ENCODE measurements around the gene CSPG4.
"Not testable (repeated sequence)": the region's sequence is repeated elsewhere in the genome, so short reads cannot be mapped to it uniquely, and the experiment has no call there.

Gene CSPG4

DNA sequence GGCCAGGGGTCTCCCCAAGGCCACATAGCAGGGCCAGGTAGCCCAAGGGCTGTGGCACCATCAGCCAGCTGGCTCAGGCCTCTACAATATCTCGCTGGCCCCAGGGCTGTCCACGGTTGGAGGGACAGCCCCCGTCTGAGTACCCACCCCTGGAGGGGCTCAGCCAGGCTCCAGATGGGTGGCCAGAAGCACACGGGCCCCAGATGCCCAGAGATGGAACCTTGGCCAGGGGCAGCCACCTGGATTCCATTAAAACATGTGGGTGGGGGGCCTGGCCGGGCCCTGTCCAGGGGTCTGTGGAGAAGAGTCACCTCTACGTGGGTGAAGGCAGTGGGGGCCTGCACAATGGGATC lies 8.4 kb downstream of the CSPG4 start:
- no peak for DNase-seq

DNA sequence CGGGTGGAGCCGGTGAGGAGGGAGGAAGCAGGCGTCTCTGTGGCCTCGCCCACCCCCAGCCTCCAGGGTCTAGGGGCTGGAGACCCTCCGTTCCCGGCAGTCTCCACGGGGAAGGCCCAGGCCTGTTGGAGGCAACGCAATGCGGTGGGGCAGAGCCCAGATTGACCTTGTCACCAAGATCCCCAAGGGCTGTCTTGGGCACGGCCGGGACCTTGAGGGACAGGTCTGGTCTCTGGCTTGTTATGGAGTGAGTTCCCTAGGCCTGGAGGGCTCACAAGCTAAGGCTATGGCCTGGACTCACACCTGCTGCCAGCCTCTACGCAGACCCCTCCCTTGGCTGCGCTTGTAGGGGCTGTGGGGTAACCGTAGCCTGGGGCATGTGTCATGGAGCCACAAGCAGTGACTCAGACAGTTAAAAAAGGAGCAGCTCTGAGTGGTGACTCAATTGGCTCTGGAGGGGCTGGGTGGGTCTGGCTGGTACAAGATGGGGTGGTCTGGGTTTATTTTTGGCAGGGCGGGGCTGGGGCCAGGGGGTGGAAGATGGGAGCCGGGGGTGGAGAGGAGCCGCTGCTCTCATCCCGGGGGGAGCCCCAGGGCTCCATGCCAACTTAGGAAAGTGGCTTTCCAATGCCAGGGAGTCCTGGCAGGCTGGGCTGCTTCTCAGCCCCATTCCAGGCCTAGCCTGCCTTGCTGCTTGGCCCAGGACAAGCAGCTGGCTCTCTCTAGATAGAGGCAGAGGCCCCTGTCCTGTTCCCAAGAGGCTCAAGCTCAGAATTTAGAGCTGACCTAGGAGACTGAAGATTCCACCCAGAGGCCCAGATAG lies 9.0 kb downstream of the CSPG4 start:
- DNase-seq: not testable (repeated sequence)

DNA sequence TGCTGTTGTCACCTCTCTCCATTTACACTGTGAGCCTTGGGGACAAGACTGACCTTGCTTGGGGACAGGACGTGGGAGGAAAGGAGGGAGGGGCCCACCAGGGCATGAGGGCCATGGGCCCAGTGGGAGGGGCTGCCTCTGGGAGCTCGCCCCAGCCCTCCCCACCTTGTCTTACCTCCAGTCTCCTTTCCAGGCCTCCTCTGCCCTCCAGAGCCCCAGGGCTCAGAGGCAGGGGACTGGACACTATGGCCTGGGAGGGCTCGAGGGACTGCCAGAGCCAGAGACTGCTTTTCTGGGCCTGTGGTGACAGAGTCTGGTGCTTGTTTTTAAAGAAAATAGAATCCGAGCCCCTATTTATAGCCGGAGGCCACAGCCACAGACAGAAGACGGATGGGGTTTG lies 10.2 kb downstream of the CSPG4 start:
- DNase-seq: no peak

DNA sequence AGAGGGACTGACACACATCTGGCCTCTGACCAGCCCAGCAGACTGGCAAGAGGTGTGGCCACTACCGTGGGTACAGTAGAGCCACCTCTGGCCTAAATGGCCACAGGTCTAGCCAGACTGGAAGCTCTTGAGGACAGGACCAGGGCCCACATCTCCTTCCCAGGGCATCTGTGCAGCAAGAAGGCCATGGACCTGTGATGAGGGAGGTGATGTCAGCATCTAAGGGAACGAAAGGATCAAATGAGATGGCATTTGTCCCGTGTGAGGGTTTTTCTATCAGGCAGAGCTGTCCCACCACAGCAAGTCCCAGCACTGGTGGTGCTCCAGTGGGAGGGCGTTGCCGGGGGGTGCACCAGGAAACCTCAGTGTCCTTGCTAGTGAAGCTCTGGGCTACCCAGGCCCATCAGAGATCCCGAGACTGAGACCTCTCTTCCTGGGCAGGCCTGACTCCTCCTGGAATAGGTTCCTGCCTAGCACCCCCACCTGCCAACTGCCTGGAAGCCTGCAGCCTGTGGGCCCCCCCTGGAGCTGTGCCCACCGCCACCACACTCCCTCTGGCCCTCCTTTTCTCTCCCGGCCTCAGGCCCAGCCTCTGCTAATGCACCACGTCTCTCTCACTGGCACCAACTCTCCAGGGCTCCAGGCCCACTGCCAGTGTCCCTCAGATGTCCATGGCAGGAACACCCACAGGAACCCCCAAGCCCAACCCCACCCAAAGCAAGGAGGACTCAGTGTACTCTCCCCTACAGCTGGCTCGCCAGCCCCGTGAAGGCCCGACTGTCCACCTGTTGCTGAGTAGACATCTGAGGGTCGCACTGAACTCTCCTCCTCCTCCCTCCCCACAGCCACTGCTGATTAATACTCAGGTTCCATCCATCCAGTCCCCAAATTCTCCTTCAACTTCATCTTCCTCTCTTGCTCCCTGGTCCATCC lies 11.3 kb downstream of the CSPG4 start:
- DNase-seq: not testable (repeated sequence)

DNA sequence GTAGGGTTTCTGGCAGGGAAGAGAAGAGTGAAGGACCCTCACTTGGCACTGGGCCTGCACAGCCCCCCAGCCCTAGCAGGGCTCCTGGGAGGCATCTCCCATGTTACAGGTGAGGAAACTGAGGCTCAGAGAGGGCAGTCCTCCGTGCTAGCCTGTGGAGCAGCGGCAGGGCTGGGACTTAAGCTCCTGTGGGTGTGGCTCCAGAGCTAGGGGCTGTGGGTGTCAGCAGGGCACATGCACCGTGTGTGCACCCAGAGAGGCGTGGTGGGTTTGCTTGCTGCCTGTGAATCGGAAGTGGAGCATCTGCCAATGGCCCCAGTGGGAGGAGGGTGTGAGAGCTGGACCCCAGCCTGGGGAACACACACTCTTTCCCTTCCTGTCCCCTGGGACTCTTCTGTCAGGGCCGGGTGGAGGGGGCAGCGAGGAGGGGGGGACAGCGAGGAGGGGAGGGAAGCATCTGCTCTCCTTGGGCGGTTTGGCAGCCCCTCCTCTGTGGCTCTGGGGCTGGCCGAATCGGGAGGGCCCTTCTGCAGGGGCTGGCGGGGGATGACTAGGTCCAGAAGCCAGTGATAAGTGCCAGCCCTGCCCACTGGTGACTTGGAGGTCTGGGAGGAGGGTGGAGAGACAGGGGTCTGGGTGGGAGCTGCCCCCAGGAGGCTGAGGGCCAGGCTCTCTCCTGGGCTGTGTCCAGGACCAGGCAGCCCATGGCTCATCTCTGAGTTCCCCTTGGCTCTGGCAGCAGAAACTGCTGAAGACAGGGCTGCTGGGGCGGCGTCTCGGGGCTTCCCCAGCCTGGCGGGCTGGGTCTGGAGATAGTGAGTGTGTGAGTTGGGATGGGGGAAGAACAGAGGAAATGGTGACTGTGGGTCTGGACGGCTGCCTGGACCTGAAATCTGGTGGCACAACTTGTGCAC lies 12.4 kb downstream of the CSPG4 start:
- peak; percentile 82 for DNase-seq

DNA sequence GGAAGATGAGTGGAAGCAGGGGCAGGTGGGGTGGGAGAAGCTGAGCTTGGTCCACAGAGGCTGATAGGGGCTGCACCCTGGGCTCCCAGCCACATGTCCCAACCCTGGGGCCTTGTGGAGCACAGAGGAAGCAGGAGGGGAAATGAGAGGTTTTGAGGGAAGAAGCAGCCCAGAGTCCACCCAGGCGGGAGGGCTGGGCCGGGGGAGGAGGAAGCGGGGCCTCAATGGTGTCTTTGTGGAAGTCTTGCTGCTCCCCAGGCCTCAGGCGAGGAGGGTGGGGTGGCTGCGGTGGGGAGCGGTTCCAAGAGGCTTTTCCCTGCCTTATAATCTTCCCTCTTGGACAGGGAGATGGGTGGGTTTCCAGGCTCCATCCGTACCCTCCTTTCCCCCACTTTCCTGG lies 13.1 kb downstream of the CSPG4 start:
- DNase-seq: peak; percentile 78

DNA sequence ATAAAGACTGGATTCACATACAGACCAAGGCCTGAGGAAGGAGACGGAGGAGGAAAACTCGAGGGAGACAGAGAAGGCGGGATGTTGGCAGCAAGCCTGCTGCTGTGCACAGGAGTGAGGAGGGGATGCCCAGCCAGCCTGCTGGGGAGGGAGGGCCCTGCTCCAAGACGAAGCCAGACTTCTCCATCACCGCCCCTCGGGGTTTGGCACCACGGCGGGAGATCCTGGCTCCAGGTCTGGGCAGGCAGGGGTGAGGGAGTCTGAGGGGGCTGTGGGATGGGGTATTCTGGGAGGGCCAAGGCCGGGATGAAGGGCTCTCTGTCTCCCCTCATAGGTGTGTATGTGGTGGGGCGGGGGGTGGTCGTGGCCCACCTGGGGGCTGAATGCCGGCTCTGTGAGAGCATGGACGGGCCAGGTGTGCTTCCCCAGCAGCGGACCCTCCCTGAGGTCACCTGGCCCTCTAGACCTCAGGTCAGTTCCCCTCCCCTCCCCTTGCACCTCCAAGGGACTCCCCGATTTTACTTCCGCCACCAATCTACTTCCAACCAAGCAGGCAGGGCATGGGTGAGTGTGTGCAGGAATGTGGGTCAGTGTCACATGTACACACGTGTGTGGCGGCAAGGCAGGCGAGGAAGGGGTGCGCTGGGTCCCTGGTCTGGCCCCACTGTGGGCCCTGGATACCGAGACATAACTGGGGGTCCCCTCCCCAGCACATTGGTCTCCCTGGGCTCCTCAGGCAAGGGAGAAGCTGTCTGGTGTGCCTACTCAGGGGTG lies 14.5 kb downstream of the CSPG4 start:
- not testable (repeated sequence) for DNase-seq

DNA sequence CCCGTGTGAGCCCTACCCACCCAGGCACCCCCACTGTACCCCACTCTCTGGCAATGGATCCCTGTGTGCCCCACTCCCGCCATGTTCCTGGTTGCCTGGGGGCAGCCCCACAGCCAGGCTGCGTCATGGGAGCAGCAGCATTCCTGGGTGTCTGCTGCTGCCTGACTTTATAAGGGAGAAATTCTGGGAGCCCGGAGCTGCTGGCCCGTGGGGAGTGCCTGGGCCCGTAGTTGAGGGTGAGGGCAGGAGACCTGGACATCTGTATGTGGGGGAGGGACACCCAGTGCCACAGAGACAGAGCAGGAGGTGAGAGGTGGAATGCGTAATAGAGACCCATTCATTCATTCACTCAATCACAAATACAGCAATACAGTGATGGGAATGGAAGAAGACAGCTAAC lies 15.1 kb downstream of the CSPG4 start:
- DNase-seq: no peak

DNA sequence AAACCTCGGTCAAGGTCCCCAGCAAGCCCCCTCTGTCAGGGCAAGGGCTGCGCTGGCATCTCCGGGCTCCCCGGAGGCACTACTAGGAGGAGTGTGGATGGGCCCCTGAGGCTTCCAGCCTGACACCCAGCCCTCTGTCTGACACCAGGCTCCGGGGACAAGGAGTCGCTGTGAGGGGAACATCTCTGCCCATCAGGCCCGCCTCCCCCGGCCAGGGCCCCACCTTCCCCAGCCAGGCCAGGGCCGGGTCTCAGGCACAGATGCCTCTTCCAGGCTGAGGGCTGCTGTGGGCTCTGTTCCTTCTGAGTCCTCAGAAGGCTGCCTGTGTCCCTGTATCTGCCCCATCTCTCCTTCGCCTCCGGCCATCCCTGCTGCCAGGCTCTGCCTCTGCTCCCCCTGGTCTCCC lies 15.8 kb downstream of the CSPG4 start:
- peak; percentile 70 for DNase-seq

DNA sequence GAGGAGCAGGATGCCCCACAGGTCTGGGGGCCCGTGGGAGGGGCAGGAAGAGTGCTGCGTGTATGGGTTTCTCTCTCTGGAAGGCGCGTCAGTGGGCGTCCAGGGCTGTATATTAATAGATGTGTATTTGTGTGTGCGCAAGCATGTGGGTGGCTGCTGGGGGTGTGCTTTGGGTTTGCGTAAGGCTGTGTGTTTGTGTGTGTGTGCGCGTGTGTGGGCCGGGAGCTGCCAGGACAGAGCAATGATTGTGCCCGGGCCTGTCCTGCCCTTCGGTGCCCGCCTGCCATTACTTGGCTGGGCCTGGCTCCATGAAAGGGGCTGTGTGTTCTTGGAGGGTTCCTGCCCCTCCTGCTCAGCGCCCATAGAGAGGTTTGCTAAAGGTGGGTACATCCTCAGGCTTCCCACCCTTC lies 16.3 kb downstream of the CSPG4 start:
- DNase-seq: peak; percentile 65

DNA sequence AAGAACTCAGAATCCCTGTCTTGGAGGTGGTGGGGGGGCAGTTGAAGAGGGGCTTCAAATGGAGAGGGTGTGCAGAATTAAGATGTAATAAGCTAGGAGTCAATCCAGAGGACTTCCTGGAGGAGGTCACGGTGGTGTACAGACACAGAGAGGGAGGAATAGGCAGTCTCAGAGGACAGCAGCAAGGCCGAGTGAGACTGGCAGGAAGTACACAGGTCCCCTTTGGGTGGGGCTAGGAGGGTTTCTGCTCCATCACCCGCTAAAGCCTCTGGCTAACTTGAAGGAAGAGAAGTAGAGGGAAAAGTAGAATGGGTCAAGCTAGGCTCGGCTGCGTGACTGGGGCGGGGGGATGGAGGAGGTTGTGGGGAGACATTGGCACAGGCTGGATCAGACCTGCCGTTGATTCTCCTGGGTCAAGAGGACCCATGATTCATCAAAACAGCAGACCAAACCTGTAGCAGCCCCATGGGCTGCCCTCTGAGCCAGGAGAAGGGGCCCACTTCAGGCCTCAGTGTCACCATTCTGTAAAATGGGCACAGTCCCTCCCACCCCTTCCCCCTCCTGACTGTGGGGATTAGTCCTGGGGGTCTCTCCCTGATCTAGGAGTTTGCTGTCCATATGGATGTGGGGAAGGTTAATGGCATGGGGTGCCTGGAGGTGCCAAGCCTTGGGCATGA lies 16.9 kb downstream of the CSPG4 start:
- no peak for DNase-seq

DNA sequence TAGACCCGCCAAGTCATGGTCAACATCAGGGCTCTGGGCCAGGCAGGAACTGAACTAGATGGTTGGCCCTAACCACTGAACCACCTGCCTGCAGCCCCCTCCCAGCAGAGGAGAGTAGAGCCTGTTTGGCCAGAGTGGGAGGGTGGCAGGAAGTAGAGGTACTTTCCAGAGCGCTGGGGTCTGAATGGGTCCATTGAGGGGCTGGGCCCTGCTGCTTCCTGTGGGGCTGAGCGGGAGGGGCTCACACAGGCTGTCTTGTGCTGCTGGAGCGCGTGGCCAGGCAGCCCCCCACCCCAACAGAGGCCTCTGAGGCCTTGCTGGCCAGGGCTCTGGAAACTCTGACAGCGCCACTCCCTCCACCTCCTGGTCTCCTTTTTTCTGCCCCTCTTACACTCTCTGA lies 17.4 kb downstream of the CSPG4 start:
- peak; percentile 81 for DNase-seq

DNA sequence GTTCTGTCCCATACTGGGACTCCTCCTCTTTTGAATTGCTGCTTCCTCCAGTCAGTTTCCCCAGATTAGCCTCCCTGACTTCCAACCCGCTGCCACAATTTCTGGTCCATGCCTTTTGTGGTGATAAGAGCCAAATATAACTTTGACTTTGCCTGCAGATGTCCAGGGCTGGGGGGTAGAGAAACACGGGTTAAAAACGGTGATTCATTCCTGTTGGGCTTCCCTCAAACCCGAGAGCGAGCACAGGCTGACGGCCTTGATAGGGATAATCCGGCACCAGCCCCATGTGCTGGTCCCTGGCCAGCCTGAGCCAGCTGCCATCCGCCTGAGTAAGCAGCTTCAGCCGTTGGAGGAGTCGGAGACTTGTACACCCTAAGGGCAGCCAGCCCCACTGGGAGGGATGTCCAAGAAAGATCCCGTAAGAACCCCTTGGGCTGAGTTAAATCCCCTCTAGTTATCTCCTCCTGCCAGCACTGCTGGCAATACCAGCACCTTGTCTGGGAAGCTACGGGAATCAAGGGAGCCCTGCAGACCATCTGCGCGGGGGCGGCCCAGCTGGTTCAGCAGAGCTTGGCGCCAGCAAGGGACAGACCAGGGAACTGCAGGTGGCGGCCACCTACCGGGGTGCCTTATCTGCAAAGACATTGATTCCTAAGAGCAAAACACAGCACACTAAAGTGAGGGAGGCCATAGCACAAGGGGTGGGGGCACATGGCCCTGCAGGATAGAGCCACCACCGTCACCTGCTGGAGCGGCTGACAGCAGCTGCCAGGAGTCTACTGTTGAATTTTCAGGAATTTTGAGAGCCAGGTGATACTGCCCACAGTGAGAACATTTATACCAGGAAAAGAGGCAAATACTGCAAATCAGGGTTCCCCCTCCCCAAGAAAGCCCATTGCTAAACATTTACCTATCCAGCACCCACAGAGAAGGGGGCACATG lies 18.1 kb downstream of the CSPG4 start:
- peak; percentile 85 for DNase-seq

DNA sequence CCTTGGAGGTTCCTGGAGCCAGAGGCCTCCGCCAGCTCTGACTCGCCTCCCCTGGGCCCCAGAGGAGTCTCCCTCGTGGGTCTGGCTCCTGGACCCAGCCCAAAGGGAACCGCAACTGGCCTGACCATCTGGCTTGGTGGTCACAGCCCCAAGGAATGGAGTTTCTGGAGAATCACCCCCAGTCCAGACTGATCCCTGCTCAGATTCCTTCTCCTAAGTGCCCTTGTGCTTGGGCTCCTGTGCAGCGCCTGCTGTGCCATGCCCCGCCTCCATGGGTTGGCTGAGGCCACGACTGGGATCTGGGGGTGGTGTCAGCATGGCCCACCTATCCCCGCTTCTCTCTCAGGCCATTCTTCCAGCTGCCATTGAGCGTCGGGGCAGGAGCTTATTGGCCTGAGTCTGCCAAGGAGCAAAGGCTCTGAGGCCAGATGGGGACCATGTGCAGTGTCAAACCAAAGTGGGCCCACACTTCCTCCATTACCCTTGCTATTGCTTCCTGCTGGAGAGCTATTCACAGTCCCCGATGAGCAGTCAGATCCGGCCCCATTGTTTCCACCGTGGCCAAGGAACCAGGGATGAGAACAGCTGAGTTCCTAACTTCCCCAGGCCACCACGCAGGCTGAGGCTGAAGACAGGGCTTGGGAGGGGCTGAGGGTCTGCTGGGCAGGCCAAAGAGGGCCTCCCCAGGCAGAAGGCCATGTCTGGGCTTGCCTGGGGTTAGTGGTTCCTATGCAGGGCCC lies 19.0 kb downstream of the CSPG4 start:
- no peak for DNase-seq

DNA sequence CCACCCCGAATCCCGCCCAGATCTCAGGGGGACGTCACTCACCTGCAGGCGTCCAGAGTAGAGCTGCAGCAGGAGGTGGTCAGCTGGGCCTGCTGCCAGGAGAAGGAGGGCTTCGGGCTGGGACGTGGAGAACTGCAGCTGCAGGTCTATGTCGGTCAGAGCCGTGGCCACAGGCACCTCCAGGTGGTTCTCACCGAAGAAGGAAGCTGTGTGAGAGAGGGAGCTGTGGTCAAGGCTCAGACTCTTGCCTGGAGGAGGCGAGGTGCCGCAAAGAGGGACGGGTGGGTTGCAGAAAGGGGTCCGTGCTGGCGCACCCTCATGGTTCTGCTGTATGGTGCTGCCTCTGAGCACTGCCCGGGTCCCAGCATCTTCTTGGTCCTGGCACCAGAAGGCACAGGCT lies 19.6 kb downstream of the CSPG4 start:
- DNase-seq: not testable (repeated sequence)

DNA sequence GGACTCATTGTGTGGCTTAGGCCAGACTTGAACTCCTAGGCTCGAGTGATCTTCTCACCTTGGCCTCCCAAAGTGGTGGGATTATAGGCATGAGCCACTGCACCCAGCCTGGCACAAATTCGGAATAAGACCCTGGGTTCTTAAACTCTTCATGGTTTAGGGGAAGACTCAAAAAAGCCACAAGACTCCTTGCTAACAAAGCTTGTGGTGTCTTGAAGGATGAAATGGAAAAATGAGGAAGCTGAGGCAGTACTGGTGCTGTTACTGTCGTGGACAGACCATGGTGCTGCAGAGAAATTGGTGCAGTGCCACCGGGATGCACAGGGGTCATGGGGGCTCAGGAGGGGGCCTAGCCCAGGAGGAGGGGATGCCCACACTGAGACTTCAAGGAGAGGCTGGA lies 20.3 kb downstream of the CSPG4 start:
- DNase-seq: not testable (repeated sequence)

DNA sequence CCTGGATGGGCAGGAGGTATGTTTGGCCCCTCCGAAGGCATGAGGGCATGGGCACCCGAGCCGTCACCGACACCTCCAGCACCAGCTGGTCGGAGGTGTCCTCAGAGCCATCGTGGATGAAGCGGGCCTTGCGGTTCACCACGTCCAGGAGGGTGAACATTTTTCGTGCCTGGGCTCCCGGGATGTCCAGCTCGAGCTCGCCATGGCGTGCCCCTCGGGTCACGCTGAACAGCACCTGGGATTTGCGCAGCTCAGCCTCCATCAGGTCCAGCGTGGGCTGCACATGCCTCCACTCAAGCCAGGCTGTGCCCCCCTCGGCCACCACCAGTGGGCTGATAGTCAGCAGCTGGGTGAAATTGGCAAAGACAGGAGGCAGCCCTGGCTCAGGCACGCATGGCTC lies 23.2 kb downstream of the CSPG4 start:
- DNase-seq: not testable (repeated sequence)

DNA sequence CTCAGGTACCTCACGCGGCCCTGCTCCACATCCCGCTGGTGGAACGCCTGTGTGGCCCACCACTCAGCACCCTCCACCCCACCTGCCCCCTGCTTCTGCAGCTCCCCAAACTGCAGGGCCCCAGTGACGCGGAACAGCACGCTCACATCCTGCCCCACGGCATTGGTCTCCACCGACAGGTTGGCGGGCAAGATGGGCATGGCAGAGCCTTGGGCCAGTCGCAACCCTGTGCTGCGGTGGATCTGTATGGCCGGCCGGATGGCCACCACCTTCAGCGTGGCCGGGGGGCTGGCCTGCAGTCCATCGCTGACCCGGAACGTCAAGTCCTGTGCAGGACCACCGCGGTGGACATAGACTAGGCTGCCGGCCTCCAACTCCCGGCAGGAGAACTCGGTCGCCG lies 23.8 kb downstream of the CSPG4 start:
- DNase-seq: no peak

DNA sequence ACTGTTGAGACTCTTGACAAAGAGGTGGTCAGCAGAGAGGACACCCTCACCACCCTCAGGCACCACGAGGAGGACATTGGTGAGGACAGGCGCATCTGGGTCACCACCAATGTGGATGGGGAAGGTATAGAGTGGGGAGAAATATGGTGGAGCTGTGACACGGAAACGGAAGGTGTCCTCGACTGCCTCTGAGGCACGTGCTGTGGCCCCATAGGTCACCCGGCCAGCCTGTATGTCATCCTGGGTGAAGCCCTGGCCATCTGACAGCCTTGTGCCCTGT lies 24.4 kb downstream of the CSPG4 start:
- no peak for DNase-seq
